ENCODE data around the gene COPS3. TPM values are rescaled to one million over a fixed set of nuclear protein-coding genes. Genes with fewer than 3 reads are reported as not detected.
A peak's percentile ranks its signal among the peaks of the same experiment; 100 is the strongest.

The COPS3 gene
- total and polyA plus RNA-seq, 9 of the 15 experiments (the other 6 are each of a cell fraction or from before 2014, with no cell fraction given), result 92.4 to 295 (median 167) TPM

DNA sequence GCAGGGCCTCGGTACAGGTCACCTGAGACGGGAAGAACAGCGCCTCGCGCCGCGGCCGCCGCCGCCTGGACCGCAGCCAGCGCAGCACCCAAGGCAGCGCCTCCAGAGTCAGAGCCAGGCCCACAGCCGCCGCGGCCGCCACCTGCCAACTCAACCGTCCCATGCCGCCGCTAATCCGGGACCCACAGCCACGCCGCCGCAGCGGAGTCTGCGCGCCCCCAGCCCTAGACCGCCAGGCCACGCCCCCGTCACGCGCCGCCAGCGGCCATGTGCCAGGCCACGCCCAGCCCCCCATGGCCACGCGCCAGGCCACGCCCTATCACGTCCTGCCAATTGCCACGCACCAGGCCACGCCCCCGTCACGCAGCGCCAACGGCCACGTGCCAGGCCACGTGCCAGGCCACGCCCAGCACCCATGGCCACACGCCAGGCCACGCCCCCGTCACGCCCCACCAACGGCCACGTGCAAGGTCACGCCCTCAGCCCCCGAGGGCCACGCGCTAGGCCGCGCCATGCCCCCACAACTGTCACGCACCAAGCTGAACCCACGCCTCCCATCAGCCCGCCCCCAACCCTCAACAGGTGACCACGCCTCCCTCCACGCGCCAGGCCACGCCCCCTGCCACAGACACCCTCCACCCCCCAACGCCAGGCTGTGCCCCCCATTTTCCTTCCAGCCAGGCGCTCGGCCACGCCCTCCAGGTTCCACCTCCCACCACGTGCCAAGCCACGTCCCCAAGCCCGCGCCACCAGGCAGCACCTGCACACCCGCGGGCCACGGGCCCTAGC, 74.7 kb downstream of the COPS3 start, which contains the start of gene PLD6 (continued):
- TF ChIP-seq NR2C1 (IDR thresholded peaks at IDR 0.05) (no peak), NR2C1 (tag; IDR thresholded peaks at IDR 0.05) (no peak), HNRNPH1 (optimal IDR thresholded peaks at IDR 0.05; ENCODE audit: low read depth, low read length) (no peak), BRD9 (IDR thresholded peaks at IDR 0.05; ENCODE audit: low read depth, partially characterized antibody) (no peak), POLR2A (conservative IDR thresholded peaks at IDR 0.05) (peak; percentile 63; the same call in 1 of the 2 replicates), LARP7 (IDR thresholded peaks at IDR 0.05) (no peak), BCL6 (CRISPR knock-in tag; IDR thresholded peaks at IDR 0.05) (no peak), ILK (tag; IDR thresholded peaks at IDR 0.05; ENCODE audit: borderline replicate concordance, low read depth) (no peak), ZNF57 (CRISPR knock-in tag; IDR thresholded peaks at IDR 0.05) (no peak), CC2D1A (IDR thresholded peaks at IDR 0.05) (no peak), BMI1 (IDR thresholded peaks at IDR 0.05; ENCODE audit: low read length) (no peak), SIX5 (IDR thresholded peaks at IDR 0.05; ENCODE audit: borderline replicate concordance in 1 of 2, insufficient read depth in 1 of 2, low read depth in 1 of 2, low read length in 2 of 2) (no peak), ZNF644 (tag; IDR thresholded peaks at IDR 0.05; ENCODE audit: low read depth) (no peak), ZNF232 (CRISPR knock-in tag; IDR thresholded peaks at IDR 0.05) (no peak), ZNF165 (CRISPR knock-in tag; IDR thresholded peaks at IDR 0.05; ENCODE audit: borderline replicate concordance) (no peak), ZFPM2 (CRISPR knock-in tag; IDR thresholded peaks at IDR 0.05) (no peak), ETS2 (tag; IDR thresholded peaks at IDR 0.05; ENCODE audit: borderline replicate concordance, poor library complexity, severe bottlenecking) (no peak)
- TF ChIP-seq, protein P1, sequence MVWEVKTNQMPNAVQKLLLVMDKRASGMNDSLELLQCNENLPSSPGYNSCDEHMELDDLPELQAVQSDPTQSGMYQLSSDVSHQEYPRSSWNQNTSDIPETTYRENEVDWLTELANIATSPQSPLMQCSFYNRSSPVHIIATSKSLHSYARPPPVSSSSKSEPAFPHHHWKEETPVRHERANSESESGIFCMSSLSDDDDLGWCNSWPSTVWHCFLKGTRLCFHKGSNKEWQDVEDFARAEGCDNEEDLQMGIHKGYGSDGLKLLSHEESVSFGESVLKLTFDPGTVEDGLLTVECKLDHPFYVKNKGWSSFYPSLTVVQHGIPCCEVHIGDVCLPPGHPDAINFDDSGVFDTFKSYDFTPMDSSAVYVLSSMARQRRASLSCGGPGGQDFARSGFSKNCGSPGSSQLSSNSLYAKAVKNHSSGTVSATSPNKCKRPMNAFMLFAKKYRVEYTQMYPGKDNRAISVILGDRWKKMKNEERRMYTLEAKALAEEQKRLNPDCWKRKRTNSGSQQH (CRISPR knock-in tag; IDR thresholded peaks at IDR 0.05), result no peak
- TF ChIP-seq, protein P2, sequence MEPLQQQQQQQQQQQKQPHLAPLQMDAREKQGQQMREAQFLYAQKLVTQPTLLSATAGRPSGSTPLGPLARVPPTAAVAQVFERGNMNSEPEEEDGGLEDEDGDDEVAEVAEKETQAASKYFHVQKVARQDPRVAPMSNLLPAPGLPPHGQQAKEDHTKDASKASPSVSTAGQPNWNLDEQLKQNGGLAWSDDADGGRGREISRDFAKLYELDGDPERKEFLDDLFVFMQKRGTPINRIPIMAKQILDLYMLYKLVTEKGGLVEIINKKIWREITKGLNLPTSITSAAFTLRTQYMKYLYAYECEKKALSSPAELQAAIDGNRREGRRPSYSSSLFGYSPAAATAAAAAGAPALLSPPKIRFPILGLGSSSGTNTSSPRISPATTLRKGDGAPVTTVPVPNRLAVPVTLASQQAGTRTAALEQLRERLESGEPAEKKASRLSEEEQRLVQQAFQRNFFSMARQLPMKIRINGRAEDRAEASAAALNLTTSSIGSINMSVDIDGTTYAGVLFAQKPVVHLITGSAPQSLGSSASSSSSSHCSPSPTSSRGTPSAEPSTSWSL (CRISPR knock-in tag; IDR thresholded peaks at IDR 0.05; ENCODE audit: borderline replicate concordance), result no peak
- TF ChIP-seq, protein P3, sequence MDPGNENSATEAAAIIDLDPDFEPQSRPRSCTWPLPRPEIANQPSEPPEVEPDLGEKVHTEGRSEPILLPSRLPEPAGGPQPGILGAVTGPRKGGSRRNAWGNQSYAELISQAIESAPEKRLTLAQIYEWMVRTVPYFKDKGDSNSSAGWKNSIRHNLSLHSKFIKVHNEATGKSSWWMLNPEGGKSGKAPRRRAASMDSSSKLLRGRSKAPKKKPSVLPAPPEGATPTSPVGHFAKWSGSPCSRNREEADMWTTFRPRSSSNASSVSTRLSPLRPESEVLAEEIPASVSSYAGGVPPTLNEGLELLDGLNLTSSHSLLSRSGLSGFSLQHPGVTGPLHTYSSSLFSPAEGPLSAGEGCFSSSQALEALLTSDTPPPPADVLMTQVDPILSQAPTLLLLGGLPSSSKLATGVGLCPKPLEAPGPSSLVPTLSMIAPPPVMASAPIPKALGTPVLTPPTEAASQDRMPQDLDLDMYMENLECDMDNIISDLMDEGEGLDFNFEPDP (CRISPR knock-in tag; IDR thresholded peaks at IDR 0.05), result no peak
- TF ChIP-seq, protein P4, sequence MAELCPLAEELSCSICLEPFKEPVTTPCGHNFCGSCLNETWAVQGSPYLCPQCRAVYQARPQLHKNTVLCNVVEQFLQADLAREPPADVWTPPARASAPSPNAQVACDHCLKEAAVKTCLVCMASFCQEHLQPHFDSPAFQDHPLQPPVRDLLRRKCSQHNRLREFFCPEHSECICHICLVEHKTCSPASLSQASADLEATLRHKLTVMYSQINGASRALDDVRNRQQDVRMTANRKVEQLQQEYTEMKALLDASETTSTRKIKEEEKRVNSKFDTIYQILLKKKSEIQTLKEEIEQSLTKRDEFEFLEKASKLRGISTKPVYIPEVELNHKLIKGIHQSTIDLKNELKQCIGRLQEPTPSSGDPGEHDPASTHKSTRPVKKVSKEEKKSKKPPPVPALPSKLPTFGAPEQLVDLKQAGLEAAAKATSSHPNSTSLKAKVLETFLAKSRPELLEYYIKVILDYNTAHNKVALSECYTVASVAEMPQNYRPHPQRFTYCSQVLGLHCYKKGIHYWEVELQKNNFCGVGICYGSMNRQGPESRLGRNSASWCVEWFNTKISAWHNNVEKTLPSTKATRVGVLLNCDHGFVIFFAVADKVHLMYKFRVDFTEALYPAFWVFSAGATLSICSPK (IDR thresholded peaks at IDR 0.05; ENCODE audit: borderline replicate concordance), result no peak

Data from K562 (cell line).